HG02852 (cell line): ENCODE measurements around the gene SNN.

Source experiments
- ATAC-seq: cut with Tn5 transposase; IDR thresholded peaks from one replicate; pipeline ENCODE4 v1.9.1; 2021; ENCODE audit warnings: mild to moderate bottlenecking, moderate library complexity; ENCODE audit not compliant: unreplicated experiment

Gene SNN

DNA sequence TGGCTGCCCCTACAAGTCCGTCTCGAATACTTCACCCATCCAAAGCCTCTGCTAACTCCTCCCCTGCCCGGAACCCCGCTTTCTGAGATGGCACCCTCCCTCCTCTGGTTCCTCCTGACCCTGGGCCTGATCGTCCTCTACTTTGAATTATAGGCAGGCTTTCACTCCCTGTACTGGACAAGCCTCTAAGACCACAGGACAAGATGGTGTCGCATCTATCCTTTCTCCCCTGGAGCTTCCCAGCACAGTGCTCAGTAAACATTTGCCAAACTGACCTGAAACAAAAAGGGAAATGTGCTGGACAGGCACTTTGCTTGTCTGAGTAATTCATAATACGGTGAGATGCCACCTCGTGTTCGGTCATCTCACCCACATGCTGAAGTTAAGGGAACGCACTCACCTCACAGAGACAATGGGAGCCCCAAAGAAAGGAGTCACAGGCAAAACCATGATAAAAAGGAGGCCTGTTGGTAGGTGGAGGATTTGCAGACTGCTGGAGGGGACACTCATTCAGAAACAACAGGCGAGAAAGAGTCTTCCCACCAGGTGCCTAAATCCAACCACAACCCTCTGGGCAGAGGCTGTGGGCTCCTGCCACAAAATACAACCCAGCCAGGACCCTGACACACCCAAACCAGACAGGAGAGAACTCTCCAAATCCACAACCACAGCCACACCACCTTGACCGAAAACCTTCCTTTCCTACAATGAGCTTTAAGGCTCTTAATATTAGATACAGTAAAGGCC, 28.2 kb downstream of the SNN start:
- ATAC-seq = no peak

- no peak for ATAC-seq
Measured at GRCh38 chr16:11697319-11697718, 29.1 kb downstream of the SNN start.

GRCh38 chr16:11698271-11698689, 30.0 kb downstream of the SNN start:
- ATAC-seq = no peak

DNA sequence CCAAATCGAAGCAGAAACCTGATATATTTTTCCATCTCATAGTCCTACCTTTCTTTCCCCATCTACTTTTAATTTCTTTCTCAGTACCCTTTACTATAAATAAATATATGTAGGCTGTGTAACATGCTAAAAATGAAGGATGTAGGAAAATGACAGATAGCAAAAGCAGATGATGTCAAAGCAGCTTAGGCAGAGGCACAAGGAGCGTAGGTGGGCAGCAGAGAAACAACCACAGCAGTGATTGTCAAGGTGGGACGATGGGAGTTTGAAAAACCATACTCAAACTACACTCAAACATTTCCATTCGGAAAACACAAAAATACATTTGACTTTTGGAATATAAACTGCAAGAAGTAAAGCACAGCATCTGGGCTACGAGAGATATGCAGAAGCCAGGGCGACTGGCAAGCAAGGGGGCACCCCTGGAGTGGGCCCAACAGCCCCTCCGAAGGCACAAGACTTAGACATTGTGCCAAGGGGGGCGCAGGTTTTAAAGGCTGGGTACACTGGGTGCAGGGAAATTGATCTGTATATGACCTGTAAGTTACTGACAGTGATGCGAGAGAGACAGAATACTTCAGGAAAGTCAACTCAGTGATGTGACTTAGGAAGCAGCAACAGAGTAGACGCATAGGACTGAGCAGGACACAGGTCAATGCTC, 31.1 kb downstream of the SNN start:
- no peak for ATAC-seq

DNA sequence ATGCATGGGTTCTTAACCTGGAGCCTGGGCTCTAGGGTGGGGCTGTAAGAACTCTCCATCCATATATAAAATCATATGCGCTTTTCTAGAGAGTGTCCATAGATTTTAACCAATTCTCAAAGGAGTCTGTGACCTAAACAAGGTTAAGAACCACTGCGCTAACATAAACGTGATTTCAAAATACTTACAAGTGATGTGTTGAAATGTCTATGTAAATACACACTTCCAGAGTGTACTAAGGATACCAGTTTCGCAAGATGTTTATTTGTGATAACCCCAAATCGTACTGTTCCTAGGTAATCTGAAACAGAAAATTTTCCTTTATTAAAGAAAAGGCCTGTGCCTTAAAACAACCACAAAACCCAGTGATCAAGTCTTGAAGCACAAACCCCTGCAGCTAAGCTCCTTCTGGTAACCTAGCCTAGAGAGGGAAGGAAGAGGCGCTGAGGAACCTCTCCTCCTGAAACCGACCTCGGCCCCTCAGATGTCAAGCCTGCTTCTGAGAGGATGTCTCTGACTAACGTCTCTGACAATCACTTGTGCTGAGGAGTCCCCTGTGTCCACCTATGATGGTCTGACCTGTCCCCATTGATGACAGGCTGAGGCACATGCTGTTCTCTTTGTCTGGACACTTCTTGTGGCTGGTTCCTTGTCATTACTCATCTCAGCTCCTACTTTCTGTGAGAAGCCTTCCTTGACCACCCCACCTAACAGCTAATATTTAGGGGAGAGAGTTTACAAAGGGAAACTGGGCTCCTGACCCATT, 32.2 kb downstream of the SNN start:
- no peak for ATAC-seq

GRCh38 chr16:11705311-11706025, 37.2 kb downstream of the SNN start:
- no peak for ATAC-seq

- no peak for ATAC-seq
Measured at GRCh38 chr16:11706180-11706742, 38.0 kb downstream of the SNN start.

GRCh38 chr16:11707679-11708197, 39.5 kb downstream of the SNN start:
- ATAC-seq = no peak

DNA sequence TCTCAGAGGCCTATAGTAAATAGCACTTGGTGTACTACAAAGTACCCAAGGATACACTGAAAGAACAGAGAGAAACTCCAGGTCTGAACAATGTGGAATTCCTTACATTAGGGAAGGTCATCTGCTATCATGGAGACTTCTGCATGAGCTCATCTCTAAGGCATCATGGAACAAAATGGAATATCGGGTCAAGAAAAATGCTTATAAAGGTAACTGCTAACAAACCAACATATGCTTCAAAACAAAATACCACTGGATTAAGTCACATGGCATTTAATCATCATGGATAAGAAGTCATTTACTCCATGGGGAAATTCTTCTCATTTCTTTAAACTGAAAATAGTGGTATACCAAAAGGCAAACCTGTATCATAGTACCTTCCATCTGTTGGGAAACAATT, 40.2 kb downstream of the SNN start:
- no peak for ATAC-seq

- ATAC-seq = no peak
Measured at GRCh38 chr16:11711662-11712061, 43.4 kb downstream of the SNN start.

- ATAC-seq = no peak
Measured at GRCh38 chr16:11712122-11712521, 43.9 kb downstream of the SNN start.

- no peak for ATAC-seq
Measured at GRCh38 chr16:11715246-11715947, 47.1 kb downstream of the SNN start.

DNA sequence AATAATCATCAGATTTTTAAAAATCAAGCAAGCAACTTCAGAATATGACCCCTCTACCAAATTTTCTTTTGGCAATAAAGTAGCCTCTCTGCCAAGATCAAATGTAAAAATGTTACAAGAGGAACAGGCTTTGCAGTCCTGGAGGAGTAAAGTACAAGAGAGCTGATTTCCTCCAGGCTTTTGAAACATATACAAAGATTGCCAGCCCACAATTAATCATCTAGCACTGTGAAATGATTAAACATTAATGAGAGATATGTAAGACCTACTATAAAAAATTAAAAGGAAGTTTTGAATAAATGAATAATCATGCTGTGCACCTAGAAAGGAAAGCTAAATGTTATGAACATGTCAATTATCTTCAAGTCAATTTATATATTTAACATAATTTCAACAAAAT, 48.1 kb downstream of the SNN start:
- ATAC-seq = no peak

DNA sequence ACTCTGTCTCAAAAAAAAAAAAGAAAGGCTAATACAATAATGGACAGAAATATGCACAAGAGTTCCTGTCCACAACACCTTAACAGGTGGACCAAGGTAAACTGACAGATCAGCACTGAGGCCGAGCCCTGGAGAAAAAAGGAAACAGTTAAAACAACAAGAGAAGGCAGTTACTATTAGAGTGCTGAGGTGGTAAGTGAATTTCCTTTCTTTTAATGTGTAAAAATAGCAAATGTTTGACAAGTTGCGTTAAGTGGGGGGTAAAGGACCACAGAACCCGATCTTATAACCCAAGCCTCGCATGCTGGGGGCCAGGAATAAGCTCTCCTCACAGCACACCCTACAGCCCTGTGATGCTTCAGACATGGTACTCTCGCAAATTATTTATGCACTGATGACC, 49.6 kb downstream of the SNN start:
- ATAC-seq = no peak

GRCh38 chr16:11719171-11719570, 50.9 kb downstream of the SNN start:
- ATAC-seq = no peak

DNA sequence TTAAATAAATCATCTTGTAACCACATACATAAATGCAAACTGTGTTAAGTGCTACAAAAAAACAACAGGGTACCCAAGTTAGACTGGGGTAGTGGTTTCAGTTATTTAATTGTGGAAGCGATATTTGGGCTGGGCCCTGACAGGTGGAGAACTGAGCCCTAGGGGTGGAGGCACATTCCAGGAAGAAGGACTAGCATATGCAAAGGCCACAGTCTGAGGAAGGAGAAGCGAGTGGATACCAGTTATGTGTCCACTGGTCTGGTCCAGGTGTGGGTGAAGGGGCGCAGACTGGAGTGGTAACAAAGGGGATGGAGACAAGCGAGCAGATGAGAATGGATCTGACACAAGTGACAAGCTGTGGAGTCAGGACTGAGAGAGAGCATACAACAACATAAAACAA, 51.5 kb downstream of the SNN start:
- no peak for ATAC-seq

GRCh38 chr16:11721781-11722467, 53.7 kb downstream of the SNN start:
- no peak for ATAC-seq

DNA sequence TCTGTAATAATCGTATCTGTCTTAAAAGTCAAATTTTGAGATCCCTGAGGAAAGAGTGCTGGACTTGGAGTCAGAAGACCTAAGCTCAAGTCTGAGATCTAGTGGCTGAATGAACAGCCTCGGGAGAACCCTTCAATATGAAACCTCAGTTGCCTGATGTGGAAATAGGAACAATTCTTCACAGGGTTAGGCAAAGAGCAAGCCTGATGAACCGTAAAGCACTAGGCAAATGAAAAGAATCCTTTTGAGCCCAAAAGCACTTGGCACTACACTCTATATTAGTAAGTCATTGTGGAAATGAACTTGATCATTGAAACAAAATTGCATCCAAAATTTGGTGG, 54.2 kb downstream of the SNN start:
- ATAC-seq = no peak

- ATAC-seq = no peak
Measured at GRCh38 chr16:11725457-11725856, 57.2 kb downstream of the SNN start.

DNA sequence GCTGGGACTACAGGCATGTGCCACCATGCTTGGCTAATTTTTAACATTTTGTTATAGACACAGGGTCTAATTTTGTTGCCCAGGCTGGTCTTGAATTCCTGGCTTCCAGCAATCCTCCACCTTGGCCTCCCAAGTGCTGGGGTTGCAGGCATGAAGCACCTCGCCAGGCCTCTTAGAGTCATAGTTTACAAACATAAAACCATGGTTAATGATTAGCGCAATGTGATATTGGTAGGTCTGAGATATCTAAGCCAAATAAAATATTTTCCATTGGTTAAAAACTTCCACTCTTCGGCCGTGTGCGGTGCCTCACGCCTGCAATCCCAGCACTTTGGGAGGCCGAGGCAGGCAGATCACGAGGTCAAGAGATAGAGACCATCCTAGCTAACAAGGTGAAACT, 57.8 kb downstream of the SNN start:
- ATAC-seq = no peak
